RCC 7860 (cell line): ENCODE results near the gene USP7.
A peak's percentile ranks its signal among the peaks of the same experiment; 100 is the strongest.

Source experiments
- DNase-seq: peaks from one replicate; pipeline ENCODE4 v3.0.0-alpha.2; 2015; ENCODE audit warnings: low spot score
- FAIRE-seq: peaks from 2 replicates; lab custom pipeline; 2012; peaks lifted over from hg19 to GRCh38; lab: Jason Lieb, UNC

The USP7 gene

DNA sequence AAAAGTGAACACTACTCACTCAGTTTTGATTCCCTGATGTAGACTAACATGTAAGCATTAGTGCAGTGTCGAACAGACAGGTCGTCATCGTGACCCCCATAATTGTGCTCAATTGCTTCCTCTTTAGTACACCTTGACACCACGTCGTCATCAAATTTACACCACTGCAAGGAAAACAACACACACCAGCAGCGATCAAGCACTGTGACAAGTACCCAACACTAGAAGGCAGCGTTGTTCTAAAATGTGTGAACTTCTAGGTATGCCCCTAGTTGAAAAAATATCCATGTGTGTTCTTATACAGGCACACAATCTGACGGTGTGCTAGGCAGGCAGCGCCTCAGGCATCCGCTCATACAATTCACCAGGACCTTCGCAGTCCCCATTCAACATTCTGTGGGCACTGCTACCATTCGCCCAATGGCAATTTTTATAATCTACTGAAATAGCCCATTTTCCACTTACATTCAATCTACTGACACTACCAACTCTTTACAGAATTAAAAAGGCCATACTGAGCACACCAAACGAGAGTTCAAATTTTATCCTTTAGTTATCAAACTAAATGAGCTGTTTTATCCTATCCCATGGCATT, 58.4 kb downstream of the USP7 start:
- no peak for FAIRE-seq
- no peak for DNase-seq

DNA sequence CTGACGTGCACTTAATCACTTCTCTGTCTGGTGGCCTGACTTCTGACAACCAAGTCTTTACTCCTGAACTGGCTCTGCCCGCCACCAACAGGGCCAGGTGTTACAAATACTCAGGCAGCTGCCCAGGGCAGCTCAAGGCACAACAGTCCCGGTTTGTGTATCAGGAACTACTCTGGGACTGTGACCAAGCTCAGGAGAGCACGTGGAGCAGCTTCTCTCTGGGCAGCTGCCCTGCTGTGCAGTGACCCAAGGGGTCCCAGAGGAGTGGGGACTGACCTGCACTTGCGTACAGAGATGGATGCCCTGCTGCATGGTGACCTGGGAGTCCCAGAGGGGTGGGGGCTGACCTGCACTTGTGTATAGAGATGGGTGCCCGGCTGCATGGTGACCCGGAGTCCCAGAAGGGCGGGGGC, 59.7 kb downstream of the USP7 start:
- FAIRE-seq (no peak), DNase-seq (no peak)

DNA sequence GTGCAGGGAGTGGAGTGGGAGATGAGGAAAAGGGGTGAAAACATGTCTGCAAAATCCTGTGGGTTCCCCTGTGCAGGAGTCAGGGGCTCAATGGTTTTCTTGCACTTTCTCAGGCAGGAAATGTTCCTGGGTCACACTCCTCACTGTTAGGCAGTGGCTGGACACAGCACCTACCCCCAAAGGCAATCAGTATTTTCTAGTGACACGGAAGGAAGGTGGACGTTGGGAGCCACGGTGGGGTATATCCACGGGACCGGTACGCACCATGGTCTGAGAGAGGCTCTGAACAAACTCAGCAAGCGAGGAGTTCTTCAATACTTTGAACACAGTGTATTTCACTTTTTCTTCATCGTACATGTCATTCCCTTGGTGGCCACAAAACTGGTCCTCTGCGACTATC, 60.7 kb downstream of the USP7 start:
- DNase-seq (no peak), FAIRE-seq (no peak)

DNA sequence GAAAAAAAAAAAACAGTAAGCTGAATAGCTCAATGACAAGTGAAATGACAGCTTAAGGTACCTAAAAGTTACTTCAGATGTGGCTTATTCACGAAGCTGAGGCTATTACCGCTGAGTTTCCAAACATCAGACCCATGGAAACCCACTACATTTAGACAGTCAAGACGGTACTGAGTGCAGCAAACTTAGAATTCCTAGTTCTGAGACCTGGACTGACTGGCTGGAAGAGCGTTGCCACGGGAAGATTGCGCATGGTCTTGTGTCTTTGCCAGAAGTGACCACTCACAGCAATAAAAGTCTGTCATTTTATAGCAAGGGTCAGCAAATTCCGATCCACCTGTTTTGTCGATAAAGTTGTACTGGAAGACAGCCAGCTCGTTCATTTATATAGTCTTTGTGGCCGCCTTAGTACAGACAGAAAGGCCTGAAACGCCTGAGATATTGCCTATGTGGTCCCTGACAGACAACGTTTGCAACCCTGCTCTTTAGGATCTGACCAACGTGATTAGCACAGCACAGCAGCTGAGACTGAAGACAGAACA, 62.3 kb downstream of the USP7 start:
- DNase-seq, result no peak
- no peak for FAIRE-seq

DNA sequence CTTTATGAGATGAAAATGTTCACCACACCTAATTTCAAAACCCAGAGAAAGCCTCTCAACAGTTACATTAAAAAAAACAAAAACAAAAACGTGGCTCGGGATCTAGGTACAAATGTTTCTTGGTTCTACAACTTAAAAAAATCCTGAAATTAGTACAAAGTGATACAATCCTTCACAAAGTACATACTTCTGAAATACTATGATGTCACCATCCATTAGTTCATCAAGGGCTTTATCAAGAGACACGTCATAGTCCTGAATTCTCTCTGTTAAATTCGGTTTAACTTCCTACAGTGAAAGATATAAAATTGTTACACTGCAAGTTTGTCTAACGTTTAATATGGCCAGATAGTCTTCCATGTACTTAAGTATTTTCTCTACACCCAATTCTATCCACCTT, 63.4 kb downstream of the USP7 start:
- no peak for FAIRE-seq
- DNase-seq, result no peak

DNA sequence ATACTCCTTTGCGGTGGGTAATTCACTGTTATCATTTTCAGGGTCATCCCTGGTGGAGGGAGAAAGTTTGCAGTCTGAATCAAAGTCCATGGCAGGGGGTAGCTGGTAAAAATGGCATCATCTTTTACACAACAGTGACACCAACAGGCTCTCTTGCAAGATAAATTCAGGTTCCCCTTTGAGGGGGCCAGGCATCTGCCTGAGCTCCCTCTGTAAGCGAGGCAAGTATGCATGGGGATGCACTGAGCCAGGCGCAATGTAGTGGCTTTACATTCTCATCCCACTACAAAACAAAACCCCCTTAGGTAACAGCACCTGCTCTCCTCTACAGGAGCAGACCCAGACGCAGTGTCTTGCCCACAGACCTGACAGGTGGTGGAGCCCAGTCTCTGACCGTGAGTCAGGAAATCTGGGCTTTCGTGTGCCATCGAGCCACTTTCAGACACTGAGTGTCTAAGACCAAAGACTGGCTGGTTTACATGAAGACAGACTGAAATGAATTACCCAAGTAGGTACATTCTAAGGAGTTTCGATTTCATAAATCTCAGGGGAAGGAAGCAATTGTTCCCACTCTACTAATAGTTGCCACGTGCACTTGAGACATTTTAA, 63.9 kb downstream of the USP7 start:
- FAIRE-seq (no peak), DNase-seq (no peak)

DNA sequence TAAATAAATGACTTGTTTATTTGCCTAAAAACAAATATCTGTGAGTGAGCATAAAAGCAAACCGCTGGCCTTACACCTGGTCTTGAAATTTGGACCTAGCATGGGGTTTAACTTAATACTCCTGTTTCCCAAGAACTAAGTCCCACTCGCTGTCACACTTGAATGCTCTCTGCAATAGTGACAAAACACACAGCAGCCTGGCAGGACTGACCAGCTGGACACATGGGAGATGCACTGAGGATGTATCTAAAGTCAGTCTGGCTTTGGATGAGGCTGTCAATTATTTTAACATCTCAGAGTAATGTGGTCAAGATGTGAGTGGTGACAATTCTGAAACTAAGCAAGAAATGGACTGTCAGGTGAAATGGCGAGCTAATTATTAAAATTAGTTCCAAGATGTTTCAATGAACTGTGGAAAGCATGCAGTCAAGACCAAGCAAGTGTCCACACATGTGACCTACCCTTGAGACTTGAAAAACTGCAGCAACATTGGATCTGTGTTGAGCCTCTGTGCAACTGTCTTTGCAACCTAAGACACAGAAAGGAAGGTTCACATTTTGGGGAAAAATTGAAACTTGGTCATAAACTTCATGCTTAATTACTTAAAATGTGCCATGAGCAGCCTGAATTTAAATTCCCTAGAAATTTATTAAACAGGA, 64.9 kb downstream of the USP7 start:
- FAIRE-seq, result no peak

DNA sequence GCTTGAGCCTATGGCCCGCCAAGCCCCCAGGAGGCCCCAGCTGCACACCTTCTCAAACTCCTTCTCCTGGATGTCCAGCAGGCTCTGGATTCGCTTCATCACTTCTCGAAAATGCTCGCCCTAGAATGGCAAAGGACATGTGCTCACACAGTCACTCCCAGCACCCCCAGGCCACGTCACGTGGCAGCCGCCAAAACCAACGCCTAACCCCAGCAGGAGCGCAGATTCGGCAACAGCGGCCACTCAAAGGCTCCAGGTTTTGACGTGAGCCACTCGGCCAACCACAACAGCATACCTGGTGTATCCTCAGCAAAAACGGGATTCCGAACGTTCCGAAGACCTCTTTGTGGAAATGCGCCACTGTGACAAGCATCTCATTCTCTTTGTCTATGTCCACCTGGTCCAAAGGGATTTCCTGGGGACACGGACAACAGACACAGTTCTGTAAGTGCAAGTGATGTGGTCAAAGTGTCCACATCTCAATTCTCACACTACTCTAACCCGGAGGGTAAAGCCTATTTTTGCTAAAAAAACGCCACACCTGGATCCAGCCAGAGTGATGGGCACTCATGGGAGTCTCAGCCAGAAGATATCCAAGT, 68.9 kb downstream of the USP7 start:
- no peak for FAIRE-seq

More for the DNA sequence above, 64.9 kb downstream of the USP7 start:
- DNase-seq, result no peak

DNA sequence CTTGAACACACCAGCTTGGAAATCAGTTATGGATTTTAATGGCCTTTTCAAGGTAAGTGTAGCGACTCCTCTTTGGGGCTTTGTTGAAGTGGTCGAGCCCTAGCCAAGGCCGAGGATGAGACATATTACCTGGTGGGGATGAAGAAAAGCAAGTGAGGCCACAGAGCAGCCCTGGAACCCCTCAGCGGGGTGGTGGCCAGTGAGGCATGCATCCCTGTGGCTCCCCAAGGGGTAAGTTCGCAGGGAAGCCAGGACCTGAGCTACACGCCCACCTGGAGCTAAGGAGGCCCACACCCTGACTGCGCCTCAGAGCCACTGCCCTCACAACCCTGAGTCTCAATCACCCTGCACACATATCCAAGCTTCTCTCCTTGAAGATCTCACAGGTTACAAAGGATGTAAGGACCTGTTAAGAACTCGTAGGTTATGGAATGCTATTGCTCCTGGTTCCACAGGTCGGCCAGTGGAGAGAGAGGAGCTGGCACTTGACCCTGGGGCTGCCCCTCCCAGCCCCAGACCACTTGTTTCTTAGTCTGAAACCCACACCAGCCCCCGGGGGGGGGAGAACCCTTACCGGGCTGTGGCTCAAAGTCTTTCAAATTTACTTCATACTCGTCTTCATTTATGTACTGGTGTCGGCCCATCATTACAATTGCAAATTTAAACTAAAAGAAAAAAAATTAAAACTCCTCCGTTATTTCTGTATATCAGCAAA, 69.6 kb downstream of the USP7 start:
- FAIRE-seq (no peak), DNase-seq (no peak)

More for the DNA sequence above, 68.9 kb downstream of the USP7 start:
- DNase-seq, result no peak

DNA sequence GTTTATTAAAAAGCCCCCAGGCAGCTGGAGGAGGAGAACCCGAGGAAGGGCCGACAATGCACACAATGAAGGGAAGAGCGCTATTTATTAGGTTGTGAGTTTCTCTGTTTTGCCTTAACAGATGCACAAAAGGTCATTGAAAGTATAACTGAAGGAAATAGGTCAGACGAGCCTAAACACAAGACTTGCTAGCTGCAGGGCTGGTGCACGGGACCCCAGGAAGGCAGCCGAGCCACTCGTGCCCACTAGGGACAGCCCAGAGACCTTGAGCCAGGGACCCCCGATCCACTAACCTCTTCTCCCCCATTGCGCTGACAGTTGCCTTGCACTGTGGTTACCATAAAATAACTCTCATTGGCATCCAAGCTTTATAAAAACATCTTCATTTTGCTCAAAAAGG, 70.3 kb downstream of the USP7 start:
- FAIRE-seq (no peak), DNase-seq (no peak)

DNA sequence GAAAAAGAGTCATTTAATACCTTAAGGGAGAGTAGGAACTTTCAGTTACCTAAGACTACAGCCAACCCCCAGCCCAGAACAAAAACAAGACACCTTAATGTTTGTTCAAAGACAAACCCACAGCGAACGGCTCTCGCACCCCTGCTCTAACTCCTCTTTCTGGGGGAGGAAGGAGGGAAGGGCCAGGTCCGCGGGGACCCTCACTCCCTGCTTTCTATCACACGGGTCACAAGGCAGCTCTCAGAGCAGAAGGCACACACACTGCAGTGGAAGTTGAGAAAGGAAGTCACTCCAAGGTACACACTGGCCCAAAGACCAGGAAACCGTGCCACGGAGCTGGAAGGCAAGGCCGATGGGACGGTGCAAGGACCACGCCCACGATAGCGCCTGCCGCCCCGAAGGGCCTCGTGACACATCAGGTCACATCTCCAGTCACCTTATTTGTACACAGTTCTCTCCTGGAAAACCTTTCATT, 71.6 kb downstream of the USP7 start:
- FAIRE-seq (no peak), DNase-seq (no peak)

DNA sequence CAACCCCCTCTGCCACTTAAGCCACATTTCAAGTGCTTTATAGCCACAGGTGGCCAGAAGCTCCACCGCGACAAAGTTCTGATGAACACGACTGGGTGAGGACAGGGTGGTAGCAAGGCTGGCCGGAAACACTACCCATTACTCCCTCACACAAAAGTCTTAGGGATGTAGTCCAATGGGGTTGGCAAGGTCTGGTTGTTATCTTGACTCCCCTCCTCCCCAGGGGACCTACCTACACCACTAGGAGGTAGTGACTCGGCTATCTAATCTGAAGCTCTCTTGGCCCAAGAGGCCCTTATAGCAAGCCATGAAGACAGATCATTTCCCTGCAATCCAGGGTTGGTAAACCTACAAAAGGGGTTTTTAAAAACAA, 73.2 kb downstream of the USP7 start:
- DNase-seq, result no peak
- no peak for FAIRE-seq

DNA sequence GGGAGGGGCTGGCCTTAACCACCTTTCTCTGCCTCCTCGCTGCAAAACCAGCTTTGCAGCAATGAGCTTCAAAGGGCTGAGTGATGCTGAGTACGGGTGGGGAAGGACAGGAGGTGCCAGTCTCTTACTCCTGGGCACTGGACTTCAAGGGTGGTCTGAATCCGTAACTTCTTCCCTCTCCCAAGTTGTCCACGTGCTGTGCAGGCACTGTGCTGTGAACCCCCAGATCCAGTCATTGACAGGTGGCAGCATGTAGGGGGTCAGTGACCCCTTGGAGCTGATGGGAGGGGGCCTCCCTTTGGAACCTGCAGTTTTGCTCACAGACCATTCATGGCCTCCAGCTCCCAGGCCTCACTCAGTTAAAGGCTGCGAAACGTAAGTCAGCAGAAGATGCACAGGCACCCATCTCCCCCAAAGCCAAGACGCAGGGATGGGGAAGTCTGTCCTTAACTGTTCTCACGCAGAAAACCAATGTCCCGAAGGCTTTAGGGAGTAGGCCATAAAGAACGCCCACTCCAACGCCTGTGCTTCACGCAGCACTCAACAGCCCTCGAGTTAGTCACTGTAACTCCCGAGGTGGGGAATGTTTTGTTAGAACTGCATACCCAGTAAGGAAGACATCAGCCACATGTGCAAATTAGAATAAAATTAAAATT, 73.7 kb downstream of the USP7 start:
- FAIRE-seq (no peak), DNase-seq (no peak)

DNA sequence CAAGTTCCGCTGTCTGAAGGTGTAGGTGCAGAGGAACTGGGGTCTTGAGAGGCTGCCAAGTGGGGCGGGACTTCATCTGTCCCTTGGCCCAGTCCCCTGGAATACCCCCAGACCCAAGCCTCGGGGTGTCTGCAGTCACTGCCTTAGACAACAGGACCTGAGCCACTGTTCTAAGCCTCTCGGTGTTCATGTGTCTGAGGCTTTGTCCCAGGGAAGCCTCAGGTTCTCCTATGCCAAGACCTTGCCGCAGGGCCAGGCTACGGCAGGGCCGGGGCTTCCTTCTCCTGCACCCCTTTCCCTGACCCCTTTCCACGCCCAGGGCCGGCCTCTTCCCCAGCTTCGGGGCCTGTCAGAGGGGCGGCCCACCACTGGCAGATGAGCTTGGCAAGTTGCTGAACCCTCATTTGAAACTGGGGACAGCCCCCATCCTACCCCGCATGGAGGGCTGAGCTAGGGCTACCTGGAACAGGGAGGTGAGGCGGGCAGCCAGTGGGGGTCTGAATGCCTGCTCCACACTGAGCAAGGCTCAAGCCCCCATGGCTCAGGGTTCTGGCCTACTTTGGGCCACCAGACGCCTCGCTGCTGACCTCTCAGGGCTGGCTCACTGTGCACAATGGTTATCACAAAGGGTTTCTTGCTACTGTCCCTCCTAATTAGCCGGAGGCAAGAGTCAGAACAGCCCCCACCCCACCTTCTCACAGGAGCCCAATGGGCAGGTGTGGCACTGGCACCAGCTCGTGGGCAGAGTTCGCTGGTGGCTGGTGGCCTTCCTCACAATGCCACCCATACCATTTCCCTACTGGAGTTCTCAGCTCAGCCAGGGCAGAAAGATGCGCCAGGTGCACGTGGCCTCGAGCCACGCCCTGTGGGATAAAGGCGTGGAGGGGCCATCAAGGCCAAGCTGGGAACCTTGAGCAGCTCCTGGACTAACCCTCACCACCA, 74.5 kb downstream of the USP7 start:
- FAIRE-seq, result no peak
- no peak for DNase-seq

DNA sequence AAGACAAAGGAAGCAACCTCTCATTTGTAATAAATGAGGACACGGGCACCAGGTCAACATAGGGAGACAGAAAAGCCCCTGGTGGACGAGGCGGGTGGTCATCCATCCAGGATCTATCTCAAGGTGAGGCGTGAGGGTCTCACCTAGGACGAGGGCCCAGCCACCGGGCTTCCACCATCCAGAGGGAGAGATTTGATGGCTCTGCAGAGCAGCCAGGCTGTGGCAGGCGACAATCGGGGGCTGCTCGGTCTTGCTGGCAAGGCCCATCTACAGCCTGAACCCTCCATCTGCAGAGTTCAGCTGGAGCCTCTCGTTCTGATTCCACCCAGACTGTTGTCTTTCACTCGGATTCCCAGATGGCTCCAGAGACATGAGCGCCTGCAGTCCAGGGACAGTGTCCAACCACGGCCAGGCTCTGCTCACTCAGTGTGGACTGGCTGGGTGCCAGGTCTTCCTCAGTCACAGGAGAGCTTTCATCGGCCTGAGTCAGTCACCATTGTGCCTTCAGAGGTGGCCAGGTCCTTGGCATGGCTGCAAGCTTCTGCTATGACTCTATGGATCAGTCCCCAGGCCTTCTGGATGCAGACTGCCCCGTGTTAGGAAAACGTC, 75.7 kb downstream of the USP7 start:
- DNase-seq (peak; percentile 85), FAIRE-seq (peak; percentile 80)

DNA sequence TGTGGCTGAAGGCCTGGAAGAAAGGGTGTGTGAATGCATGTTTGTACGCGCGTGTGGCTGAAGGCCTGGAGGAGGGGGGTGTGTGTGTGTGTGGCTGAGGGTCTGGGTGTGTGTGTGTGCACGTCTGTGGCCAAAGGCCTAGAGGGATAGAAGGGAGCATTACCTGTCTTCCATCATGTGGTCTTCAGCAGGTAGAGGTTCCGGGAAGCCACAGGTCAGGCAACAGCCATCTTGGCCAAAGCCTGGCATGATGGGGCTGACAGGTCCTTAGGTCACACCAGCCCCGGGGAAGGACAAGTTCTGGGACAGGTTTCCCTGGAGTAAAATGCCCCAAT, 76.3 kb downstream of the USP7 start:
- no peak for DNase-seq
- no peak for FAIRE-seq

DNA sequence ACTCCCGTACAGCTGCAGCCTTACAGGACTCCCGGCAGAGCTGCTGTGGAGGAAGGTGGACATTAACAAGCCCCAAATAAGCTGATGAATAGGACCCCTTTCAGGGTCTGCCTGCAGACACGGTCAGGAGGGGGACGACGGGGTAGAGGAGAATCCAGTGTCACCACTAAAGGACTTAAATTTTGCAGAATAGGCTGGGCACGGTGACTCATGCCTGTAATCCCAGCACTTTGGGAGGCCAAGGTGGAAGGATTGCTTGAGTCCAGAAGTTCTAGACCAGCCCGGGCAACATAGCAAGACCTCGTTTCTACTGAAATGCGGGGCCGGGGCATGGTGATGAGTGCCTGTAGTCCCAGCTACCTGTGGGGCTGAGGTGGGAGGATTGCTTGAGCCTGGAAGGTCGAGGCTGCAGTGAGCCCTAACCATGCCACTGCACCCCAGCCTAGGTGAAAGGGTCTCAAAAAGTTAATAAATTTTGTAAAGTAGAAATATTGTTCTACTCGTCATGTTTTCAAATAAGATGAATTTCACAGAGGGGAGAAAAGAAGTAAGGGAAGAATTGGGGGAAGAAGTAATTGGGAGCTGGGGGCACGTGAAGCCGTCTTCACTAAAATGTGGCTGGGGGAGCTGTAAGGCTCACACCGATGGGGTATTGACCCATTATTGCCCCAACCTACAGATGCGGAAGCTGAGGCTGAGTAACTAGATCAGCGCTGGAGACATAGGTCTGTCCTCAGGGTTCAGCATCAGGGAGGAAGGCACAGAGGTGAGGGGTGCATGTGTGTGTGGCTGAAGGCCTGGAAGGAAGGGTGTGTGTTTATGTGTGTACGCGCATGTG, 76.9 kb downstream of the USP7 start:
- no peak for DNase-seq
- FAIRE-seq, result no peak
